MM.1S (cell line): Measurements from ENCODE around the gene TFPI.

ENCODE experiments used
- DNase-seq: peaks from one replicate; pipeline ENCODE4 v3.0.0-alpha.2; 2015
- H2AFZ ChIP-seq: fragments of 300-600 bp; sonication (generic); 2 replicates; pipeline ENCODE4 v1.6.0; 2016; ENCODE audit warnings: antibody characterized with exemption, low read length
- H3F3A ChIP-seq: fragments of 300-600 bp; sonication (generic); 2 replicates; pipeline ENCODE4 v1.6.1; 2016; ENCODE audit warnings: mild to moderate bottlenecking, antibody characterized with exemption, low read length, moderate library complexity, mixed read lengths; ENCODE audit not compliant: insufficient read depth
- H3K27ac ChIP-seq: fragments of 300-600 bp; sonication (generic); 2 replicates; pipeline ENCODE4 v1.5.1; 2016; ENCODE audit warnings: mild to moderate bottlenecking, low read length
- H3K27me3 ChIP-seq: fragments of 300-600 bp; sonication (generic); replicated peaks from 2 replicates; pipeline ENCODE4 v1.6.0; 2016; ENCODE audit warnings: low read length; ENCODE audit not compliant: insufficient read depth
- H3K36me3 ChIP-seq: fragments of 300-600 bp; sonication (generic); replicated peaks from 2 replicates; pipeline ENCODE4 v1.6.1; 2016; ENCODE audit warnings: mild to moderate bottlenecking, low read length, mixed read lengths; ENCODE audit not compliant: insufficient read depth
- H3K4me1 ChIP-seq: fragments of 300-600 bp; sonication (generic); 2 replicates; pipeline ENCODE4 v1.6.1; 2016; ENCODE audit warnings: low read length, mixed read lengths
- H3K4me2 ChIP-seq: fragments of 300-600 bp; sonication (generic); 2 replicates; pipeline ENCODE4 v1.6.0; 2016; ENCODE audit warnings: low read depth, low read length
- H3K4me3 ChIP-seq: fragments of 300-600 bp; sonication (generic); 2 replicates; pipeline ENCODE4 v1.5.1; 2016; ENCODE audit warnings: low read length, mixed read lengths
- H3K79me2 ChIP-seq: fragments of 300-600 bp; sonication (generic); 2 replicates; pipeline ENCODE4 v1.6.1; 2016; ENCODE audit warnings: mixed run types, low read length, mixed read lengths
- H3K9ac ChIP-seq: fragments of 300-600 bp; sonication (generic); 2 replicates; pipeline ENCODE4 v1.6.1; 2016; ENCODE audit warnings: low read length, mixed read lengths
- H3K9me2 ChIP-seq: fragments of 300-600 bp; sonication (generic); replicated peaks from 2 replicates; pipeline ENCODE4 v1.6.1; 2016; ENCODE audit warnings: mild to moderate bottlenecking, low read length, mixed read lengths; ENCODE audit not compliant: insufficient read depth
- H3K9me3 ChIP-seq: fragments of 300-600 bp; sonication (generic); replicated peaks from 2 replicates; pipeline ENCODE4 v1.6.1; 2016; ENCODE audit warnings: mild to moderate bottlenecking, low read length, mixed read lengths; ENCODE audit not compliant: insufficient read depth
- H4K20me1 ChIP-seq: fragments of 300-600 bp; sonication (generic); 2 replicates; pipeline ENCODE4 v1.6.1; 2016; ENCODE audit warnings: mild to moderate bottlenecking, low read length, moderate library complexity, mixed read lengths; ENCODE audit not compliant: insufficient read depth
- EZH2 ChIP-seq: fragments of 300-600 bp; sonication (generic); optimal IDR thresholded peaks from 2 replicates; pipeline ENCODE3; 2017; ENCODE audit warnings: low read depth, mild to moderate bottlenecking, antibody characterized with exemption, low read length, mixed read lengths
- EZH2phosphoT487 ChIP-seq: fragments of 300-600 bp; sonication (generic); IDR thresholded peaks from 2 replicates; pipeline ENCODE4 v1.6.1; 2018; ENCODE audit warnings: antibody characterized with exemption, low read length
- TF ChIP-seq, protein P1 (sequence below): fragments of 300-600 bp; sonication (generic); IDR thresholded peaks from 2 replicates; pipeline ENCODE4 v1.5.1; 2016; ENCODE audit warnings: antibody characterized with exemption, low read length, mixed read lengths

The TFPI gene

DNA sequence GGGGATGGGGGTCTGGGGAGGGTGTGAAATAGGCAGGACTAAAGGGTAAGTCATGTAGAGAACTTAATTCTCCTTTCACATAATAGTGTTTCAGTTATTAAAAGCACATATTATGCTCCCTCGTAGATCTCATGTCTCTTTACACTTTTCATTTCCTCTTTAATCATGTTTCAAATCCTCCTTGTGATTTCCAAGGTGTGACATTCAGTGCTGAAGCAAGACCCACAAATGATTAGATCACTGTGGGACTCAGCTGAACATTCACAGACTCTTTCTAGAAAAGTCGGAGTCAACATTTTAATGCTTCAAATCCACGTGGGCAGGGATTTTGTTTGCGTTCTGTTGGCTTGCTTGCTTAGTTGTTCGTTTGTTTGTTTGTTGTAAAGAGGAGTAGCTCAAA, 71.4 kb downstream of the TFPI start:
- Histone ChIP-seq H2AFZ (no peak overlapping the region), H3K79me2 (no peaks in the 10 kb centered on the region), H3K36me3 (no peaks in the 10 kb centered on the region), H3K4me3 (no peak overlapping the region), H3K27ac (no peak overlapping the region), H3K4me1 (peaks cover 4% of the 10 kb centered on the region), H3K9me3 (no peaks in the 10 kb centered on the region), H4K20me1 (no peaks in the 10 kb centered on the region), H3K9ac (no peak overlapping the region), H3K4me2 (no peak overlapping the region), H3F3A (no peaks in the 10 kb centered on the region), H3K27me3 (no peaks in the 10 kb centered on the region), H3K9me2 (no peaks in the 10 kb centered on the region)
- TF ChIP-seq, protein P1, sequence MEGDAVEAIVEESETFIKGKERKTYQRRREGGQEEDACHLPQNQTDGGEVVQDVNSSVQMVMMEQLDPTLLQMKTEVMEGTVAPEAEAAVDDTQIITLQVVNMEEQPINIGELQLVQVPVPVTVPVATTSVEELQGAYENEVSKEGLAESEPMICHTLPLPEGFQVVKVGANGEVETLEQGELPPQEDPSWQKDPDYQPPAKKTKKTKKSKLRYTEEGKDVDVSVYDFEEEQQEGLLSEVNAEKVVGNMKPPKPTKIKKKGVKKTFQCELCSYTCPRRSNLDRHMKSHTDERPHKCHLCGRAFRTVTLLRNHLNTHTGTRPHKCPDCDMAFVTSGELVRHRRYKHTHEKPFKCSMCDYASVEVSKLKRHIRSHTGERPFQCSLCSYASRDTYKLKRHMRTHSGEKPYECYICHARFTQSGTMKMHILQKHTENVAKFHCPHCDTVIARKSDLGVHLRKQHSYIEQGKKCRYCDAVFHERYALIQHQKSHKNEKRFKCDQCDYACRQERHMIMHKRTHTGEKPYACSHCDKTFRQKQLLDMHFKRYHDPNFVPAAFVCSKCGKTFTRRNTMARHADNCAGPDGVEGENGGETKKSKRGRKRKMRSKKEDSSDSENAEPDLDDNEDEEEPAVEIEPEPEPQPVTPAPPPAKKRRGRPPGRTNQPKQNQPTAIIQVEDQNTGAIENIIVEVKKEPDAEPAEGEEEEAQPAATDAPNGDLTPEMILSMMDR: no peak
- no peak for TF ChIP-seq EZH2phosphoT487
- no peak for TF ChIP-seq EZH2
- DNase-seq: no peak

DNA sequence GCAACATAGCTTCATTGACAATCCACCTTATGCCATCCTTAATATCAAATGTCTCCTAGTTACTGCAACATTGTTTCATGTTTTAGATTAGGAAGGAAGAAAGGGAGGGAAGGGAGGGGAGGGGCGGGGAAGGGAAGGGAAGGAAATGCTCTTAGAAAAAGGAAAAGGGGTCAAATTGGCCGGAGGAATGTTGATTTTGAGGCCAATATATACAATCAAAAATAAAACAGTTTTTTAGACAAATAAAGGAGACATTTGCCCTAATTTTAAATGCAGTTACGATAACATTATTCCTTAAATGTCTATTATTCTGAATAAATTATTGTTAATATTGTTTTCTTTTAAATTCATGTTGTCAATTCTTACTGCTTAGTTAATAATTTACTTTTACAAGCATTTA, 72.7 kb downstream of the TFPI start:
- H2AFZ ChIP-seq: no peak overlapping the region
- no peak overlapping the region for H3K4me2 ChIP-seq
- H3K4me3 ChIP-seq: no peak overlapping the region
- H3F3A ChIP-seq: no peaks in the 10 kb centered on the region
- no peaks in the 10 kb centered on the region for H3K9me3 ChIP-seq
- H3K9ac ChIP-seq: no peak overlapping the region
- H3K36me3 ChIP-seq: no peaks in the 10 kb centered on the region
- DNase-seq: no peak
- H3K79me2 ChIP-seq: no peaks in the 10 kb centered on the region
- H3K4me1 ChIP-seq: peaks cover 1% of the 10 kb centered on the region
- no peaks in the 10 kb centered on the region for H3K27me3 ChIP-seq
- no peaks in the 10 kb centered on the region for H3K9me2 ChIP-seq
- TF ChIP-seq, protein P1: no peak
- TF ChIP-seq EZH2phosphoT487: no peak
- no peak for TF ChIP-seq EZH2
- H3K27ac ChIP-seq: no peak overlapping the region
- no peaks in the 10 kb centered on the region for H4K20me1 ChIP-seq

DNA sequence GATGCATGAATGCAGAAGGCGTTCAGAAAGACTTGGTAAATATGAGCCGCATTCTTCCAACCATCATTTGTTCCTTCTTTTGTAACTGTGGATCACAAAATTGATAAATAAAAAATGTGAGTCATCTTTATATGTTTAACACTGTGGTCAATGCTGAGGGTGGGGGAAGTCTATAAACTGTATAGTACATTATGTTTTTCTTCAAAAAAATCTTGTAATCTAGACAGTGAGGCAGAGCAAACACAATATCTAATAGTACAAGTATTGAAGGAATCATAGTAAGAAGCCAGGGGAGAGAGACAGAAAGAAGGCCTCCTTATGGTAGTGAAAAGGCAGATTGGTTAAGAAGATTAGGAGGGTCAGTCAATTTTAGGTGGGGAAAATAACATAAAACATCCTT, 75.5 kb downstream of the TFPI start:
- peaks cover 15% of the 10 kb centered on the region for H3K4me1 ChIP-seq
- H4K20me1 ChIP-seq: no peaks in the 10 kb centered on the region
- H3K9me3 ChIP-seq: no peaks in the 10 kb centered on the region
- no peak overlapping the region for H2AFZ ChIP-seq
- H3K4me2 ChIP-seq: no peak overlapping the region
- no peaks in the 10 kb centered on the region for H3K79me2 ChIP-seq
- H3F3A ChIP-seq: 0 out of 2 replicates have a peak, but pooled peaks cover 3% of the 10 kb centered on the region
- H3K4me3 ChIP-seq: no peak overlapping the region
- DNase-seq: no peak
- H3K9me2 ChIP-seq: no peaks in the 10 kb centered on the region
- H3K27me3 ChIP-seq: no peaks in the 10 kb centered on the region
- H3K36me3 ChIP-seq: no peaks in the 10 kb centered on the region
- H3K27ac ChIP-seq: no peak overlapping the region
- TF ChIP-seq EZH2phosphoT487 (no peak), EZH2 (no peak)
- TF ChIP-seq, protein P1: no peak
- no peak overlapping the region for H3K9ac ChIP-seq
